Naive thymus-derived CD4-positive, alpha-beta T cell (primary cell): ENCODE measurements around the gene CDK15. TPM values are rescaled to one million over a fixed set of nuclear protein-coding genes. Genes with fewer than 3 reads are reported as not detected.

ENCODE experiments used
- ATAC-seq: fragments of 150-1000 bp; cut with Tn5 transposase; 2 replicates; pipeline ENCODE4 v1.10.0; 2021; ENCODE audit warnings: mild to moderate bottlenecking, moderate library complexity
- CTCF ChIA-PET: fragments of 350-600 bp; sonication (Branson Sonifier 250); formaldehyde crosslinking; loops from one replicate; lab custom pipeline; 2021; ENCODE audit warnings: antibody characterized with exemption; lab: Charles Lee
- POLR2A ChIA-PET: fragments of 350-600 bp; sonication (Branson Sonifier 250); formaldehyde crosslinking; loops from one replicate; lab custom pipeline; 2021; ENCODE audit warnings: antibody characterized with exemption, inconsistent platforms; lab: Charles Lee
- DNase-seq, 9 donors: peaks; one replicate each; pipeline versions ENCODE4 v3.0.0 to v3.0.0-alpha.2; 2020 to 2022; ENCODE audit warnings: mixed read lengths in 1 of 9
- H3K27ac ChIP-seq: one replicate; pipeline ENCODE4 v1.7.0; 2013; ENCODE audit warnings: mild to moderate bottlenecking, low read depth, low read length, moderate library complexity
- H3K27me3 ChIP-seq, 2 donors: one replicate each; pipeline ENCODE4 v1.7.0; 2013; ENCODE audit warnings: low read length in 2 of 2, mild to moderate bottlenecking in 2 of 2, moderate library complexity in 2 of 2; ENCODE audit not compliant: control insufficient read depth in 2 of 2, insufficient read depth in 2 of 2
- H3K36me3 ChIP-seq, 3 experiments: 1 replicate in 2 of 3; 2 replicates in 1 of 3; pipeline ENCODE4 v1.7.0; 2013; ENCODE audit warnings: low read length in 3 of 3, mild to moderate bottlenecking in 3 of 3, moderate library complexity in 1 of 3; ENCODE audit not compliant: insufficient read depth in 3 of 3, control insufficient read depth in 2 of 3
- H3K4me1 ChIP-seq, 2 donors: one replicate each; pipeline ENCODE4 v1.7.0; 2013; ENCODE audit warnings: low read length in 2 of 2, mild to moderate bottlenecking in 2 of 2, moderate library complexity in 1 of 2; ENCODE audit not compliant: control insufficient read depth in 2 of 2, insufficient read depth in 2 of 2
- H3K4me3 ChIP-seq: 2 replicates; pipeline ENCODE4 v1.7.0; 2013; ENCODE audit warnings: mild to moderate bottlenecking, low read length
- H3K9me3 ChIP-seq, 3 experiments: 1 replicate in 2 of 3; 2 replicates in 1 of 3; pipeline ENCODE4 v1.7.0; 2013; ENCODE audit warnings: low read length in 3 of 3; ENCODE audit not compliant: control insufficient read depth in 2 of 3
- H3K27ac Mint-ChIP-seq, 9 donors: one replicate each; pipeline ENCODE4 v1.8.0; 2020 to 2022; ENCODE audit warnings: mixed read lengths in 9 of 9, mild to moderate bottlenecking in 8 of 9, moderate library complexity in 5 of 9, inconsistent platforms in 2 of 9
- H3K27me3 Mint-ChIP-seq, 5 donors: one replicate each; pipeline ENCODE4 v1.8.0; 2021 to 2022; ENCODE audit warnings: mixed read lengths in 5 of 5, mild to moderate bottlenecking in 1 of 5
- H3K36me3 Mint-ChIP-seq, 5 donors: one replicate each; pipeline ENCODE4 v1.8.0; 2020 to 2022; ENCODE audit warnings: mixed read lengths in 5 of 5, mild to moderate bottlenecking in 3 of 5, inconsistent platforms in 1 of 5
- H3K4me1 Mint-ChIP-seq, 7 donors: one replicate each; pipeline ENCODE4 v1.8.0; 2020 to 2022; ENCODE audit warnings: mixed read lengths in 7 of 7, mild to moderate bottlenecking in 3 of 7, inconsistent platforms in 1 of 7
- H3K4me3 Mint-ChIP-seq, 10 donors: one replicate each; pipeline ENCODE4 v1.8.0; 2020 to 2022; ENCODE audit warnings: mild to moderate bottlenecking in 10 of 10, mixed read lengths in 10 of 10, moderate library complexity in 6 of 10, inconsistent platforms in 2 of 10
- H3K9me3 Mint-ChIP-seq, 11 donors: one replicate each; pipeline ENCODE4 v1.8.0; 2020 to 2022; ENCODE audit warnings: mixed read lengths in 11 of 11, mild to moderate bottlenecking in 4 of 11, inconsistent platforms in 1 of 11, moderate library complexity in 1 of 11
- intact Hi-C, 2 donors: fragments of 100-400 bp; cut with micrococcal nuclease; formaldehyde crosslinking; loops; one replicate each; pipeline ENCODE4 v1.15.1; 2023
- polyA plus RNA-seq, 2 donors: library from polyadenylated mRNA; unstranded; fragments of 300-500 nt; fragmentation: Illumina TruSeq; gene quantifications; one replicate each; pipeline ENCODE4 v1.2.3, GENCODE V29; 2021
- total RNA-seq, 6 experiments: library from RNA in 5 of 6; stranded (reverse) in 5 of 6; gene quantifications; 1 replicate in 5 of 6; 2 replicates in 1 of 6; pipeline ENCODE4 v1.2.3 and lab custom pipeline; 2021 to 2026

The CDK15 gene
- total and polyA plus RNA-seq, 7 experiments from 2014 or later, result not detected

- ChIA-PET POLR2A (interaction anchor here (0.6 kb wide), 1 partner anchor 448 kb away, joined by 3 read pairs; no protein-coding TSS in a partner anchor), CTCF (interaction anchor here (1.2 kb wide), 1 partner anchor 325 kb away, joined by 4 read pairs; no protein-coding TSS in a partner anchor)
- H3K4me1 Mint-ChIP-seq, result peaks cover 7 to 18% (median 12%) of the 10 kb centered on the region in 7 donors
- Histone ChIP-seq H3K36me3 (no peaks in the 10 kb centered on the region), H3K4me3 (no peak overlapping the region), H3K9me3 (no peaks in the 10 kb centered on the region), H3K4me1 (peaks cover 0 to 8% of the 10 kb centered on the region in 2 donors), H3K27me3 (no peaks in the 10 kb centered on the region), H3K27ac (no peak overlapping the region)
- no peaks in the 10 kb centered on the region for H3K9me3 Mint-ChIP-seq
- intact Hi-C loops, result no loop called here
- H3K27me3 Mint-ChIP-seq, result peaks cover 0 to 29% (median 17%) of the 10 kb centered on the region in 5 donors
- no peak overlapping the region for H3K27ac Mint-ChIP-seq
- DNase-seq (no peak), ATAC-seq (no peak)
- no peak overlapping the region for H3K4me3 Mint-ChIP-seq
- H3K36me3 Mint-ChIP-seq, result no peaks in the 10 kb centered on the region
These were observed 48.0 kb downstream of the CDK15 start for GRCh38 chr2:201854221-201854801.

- intact Hi-C loops, result no loop called here
- Mint-ChIP-seq H3K4me3 (no peak overlapping the region), H3K9me3 (no peaks in the 10 kb centered on the region), H3K36me3 (no peaks in the 10 kb centered on the region), H3K27ac (no peak overlapping the region), H3K27me3 (peaks cover 0 to 30% (median 17%) of the 10 kb centered on the region in 5 donors), H3K4me1 (peaks cover 7 to 19% (median 14%) of the 10 kb centered on the region in 7 donors)
- ChIA-PET CTCF (interaction anchor here (1.2 kb wide), 1 partner anchor 324 kb away, joined by 4 read pairs; no protein-coding TSS in a partner anchor), POLR2A (interaction anchor here (0.6 kb wide), 1 partner anchor 86 kb away, joined by 3 read pairs; no protein-coding TSS in a partner anchor)
- H3K4me3 ChIP-seq, result no peak overlapping the region
- H3K27ac ChIP-seq, result no peak overlapping the region
- no peaks in the 10 kb centered on the region for H3K36me3 ChIP-seq
- no peaks in the 10 kb centered on the region for H3K27me3 ChIP-seq
- no peaks in the 10 kb centered on the region for H3K9me3 ChIP-seq
- DNase-seq (no peak), ATAC-seq (no peak)
- peaks cover 0 to 8% of the 10 kb centered on the region in 2 donors for H3K4me1 ChIP-seq
These were observed 48.5 kb downstream of the CDK15 start for GRCh38 chr2:201854841-201855240.

GRCh38 chr2:201855356-201855755 lies 49.0 kb downstream of the CDK15 start:
- Histone ChIP-seq H3K27me3 (no peaks in the 10 kb centered on the region), H3K36me3 (no peaks in the 10 kb centered on the region), H3K9me3 (no peaks in the 10 kb centered on the region), H3K4me3 (no peak overlapping the region), H3K4me1 (peaks cover 0 to 8% of the 10 kb centered on the region in 2 donors), H3K27ac (no peak overlapping the region)
- ATAC-seq (no peak), DNase-seq (no peak)
- ChIA-PET CTCF (no interaction called here), POLR2A (interaction anchor here (0.6 kb wide), 1 partner anchor 87 kb away, joined by 3 read pairs; no protein-coding TSS in a partner anchor)
- H3K27ac Mint-ChIP-seq, result no peak overlapping the region
- peaks cover 0 to 30% (median 17%) of the 10 kb centered on the region in 5 donors for H3K27me3 Mint-ChIP-seq
- no peaks in the 10 kb centered on the region for H3K9me3 Mint-ChIP-seq
- intact Hi-C loops, result no loop called here
- no peak overlapping the region for H3K4me3 Mint-ChIP-seq
- H3K36me3 Mint-ChIP-seq, result no peaks in the 10 kb centered on the region
- H3K4me1 Mint-ChIP-seq, result peaks cover 8 to 19% (median 14%) of the 10 kb centered on the region in 7 donors

GRCh38 chr2:201857326-201857725 lies 51.0 kb downstream of the CDK15 start:
- Histone ChIP-seq H3K27ac (no peak overlapping the region), H3K36me3 (no peaks in the 10 kb centered on the region), H3K4me1 (peaks cover 0 to 8% of the 10 kb centered on the region in 2 donors), H3K27me3 (no peaks in the 10 kb centered on the region), H3K4me3 (no peak overlapping the region), H3K9me3 (no peaks in the 10 kb centered on the region)
- H3K9me3 Mint-ChIP-seq, result no peaks in the 10 kb centered on the region
- peak overlapping the region in 1 of 10 donors; percentile 18 for H3K4me3 Mint-ChIP-seq
- H3K27ac Mint-ChIP-seq, result peak overlapping the region in 1 of 9 donors; percentile 11
- DNase-seq (no peak), ATAC-seq (no peak)
- intact Hi-C loops, result loop anchor here in 1 of 2 donors (2.0 kb wide), 1 partner anchor 25 kb away; no protein-coding TSS in a partner anchor
- ChIA-PET POLR2A (no interaction called here), CTCF (no interaction called here)
- no peaks in the 10 kb centered on the region for H3K36me3 Mint-ChIP-seq
- H3K4me1 Mint-ChIP-seq, result peaks cover 13 to 24% (median 20%) of the 10 kb centered on the region in 7 donors
- peaks cover 7 to 44% (median 21%) of the 10 kb centered on the region in 5 donors for H3K27me3 Mint-ChIP-seq

- Histone ChIP-seq H3K9me3 (no peaks in the 10 kb centered on the region), H3K4me3 (no peak overlapping the region), H3K4me1 (peaks cover 0 to 8% of the 10 kb centered on the region in 2 donors), H3K36me3 (no peaks in the 10 kb centered on the region), H3K27me3 (no peaks in the 10 kb centered on the region), H3K27ac (no peak overlapping the region)
- H3K27ac Mint-ChIP-seq, result peak overlapping the region in 1 of 9 donors; percentile 22
- peak overlapping the region in 9 of 10 donors; percentile 3 to 72 (median 53) for H3K4me3 Mint-ChIP-seq
- ChIA-PET POLR2A (interaction anchor here (0.6 kb wide), 1 partner anchor 320 kb away, joined by 3 read pairs; no protein-coding TSS in a partner anchor), CTCF (interaction anchor here (1.5 to 3.1 kb wide), 2 partner anchors 317 to 321 kb away, joined by 6 to 48 read pairs; no protein-coding TSS in a partner anchor)
- no peaks in the 10 kb centered on the region for H3K36me3 Mint-ChIP-seq
- peaks cover 13 to 24% (median 20%) of the 10 kb centered on the region in 7 donors for H3K4me1 Mint-ChIP-seq
- peaks cover 7 to 46% (median 24%) of the 10 kb centered on the region in 5 donors for H3K27me3 Mint-ChIP-seq
- no peaks in the 10 kb centered on the region for H3K9me3 Mint-ChIP-seq
- ATAC-seq (no peak), DNase-seq (peak in 2 of 9 donors; percentile 4 to 13)
- intact Hi-C loops, result no loop called here
These were observed 52.2 kb downstream of the CDK15 start for GRCh38 chr2:201858281-201859184.

GRCh38 chr2:201859949-201860348 lies 53.6 kb downstream of the CDK15 start:
- Histone ChIP-seq H3K27ac (no peak overlapping the region), H3K4me3 (no peak overlapping the region), H3K9me3 (no peaks in the 10 kb centered on the region), H3K4me1 (peaks cover 0 to 8% of the 10 kb centered on the region in 2 donors), H3K36me3 (no peaks in the 10 kb centered on the region), H3K27me3 (no peaks in the 10 kb centered on the region)
- ATAC-seq (no peak), DNase-seq (no peak)
- Mint-ChIP-seq H3K4me1 (peaks cover 13 to 24% (median 20%) of the 10 kb centered on the region in 7 donors), H3K9me3 (no peaks in the 10 kb centered on the region), H3K27ac (no peak overlapping the region), H3K27me3 (peaks cover 7 to 49% (median 30%) of the 10 kb centered on the region in 5 donors), H3K4me3 (no peak overlapping the region), H3K36me3 (no peaks in the 10 kb centered on the region)
- CTCF ChIA-PET, result interaction anchor here (1.2 to 3.1 kb wide), 5 partner anchors 36 to 320 kb away, joined by 3 to 48 read pairs (median 6); no protein-coding TSS in a partner anchor
- POLR2A ChIA-PET, result no interaction called here
- intact Hi-C loops, result loop anchor here (1.0 to 5.0 kb wide), 4 partner anchors 196 to 623 kb away; no protein-coding TSS in a partner anchor
